SJSA1 (cell line): Measurements from ENCODE around the gene AAK1. TPM values are rescaled to one million over a fixed set of nuclear protein-coding genes. Genes with fewer than 3 reads are reported as not detected.
A peak's percentile ranks its signal among the peaks of the same experiment; 100 is the strongest.
"Not testable (repeated sequence)": the region's sequence is repeated elsewhere in the genome, so short reads cannot be mapped to it uniquely, and the experiment has no call there.

ENCODE experiments used
- DNase-seq, 2 experiments: peaks; one replicate each; pipeline ENCODE4 v3.0.0-alpha.2; 2015 to 2020; ENCODE audit warnings: low spot score in 2 of 2, low read depth in 1 of 2
- H3K27ac ChIP-seq: fragments of 250-450 bp; sonication (Bioruptor Pico); 2 replicates; pipeline ENCODE4 v1.5.1; 2020; ENCODE audit warnings: mild to moderate bottlenecking, moderate library complexity
- H3K27me3 ChIP-seq: fragments of 250-450 bp; sonication (Bioruptor Pico); replicated peaks from 2 replicates; pipeline ENCODE4 v1.5.1; 2020; ENCODE audit warnings: mild to moderate bottlenecking, moderate library complexity
- H3K36me3 ChIP-seq: fragments of 250-450 bp; sonication (Bioruptor Pico); 2 replicates; pipeline ENCODE4 v1.5.1; 2020; ENCODE audit warnings: mild to moderate bottlenecking
- H3K4me1 ChIP-seq: fragments of 250-450 bp; sonication (Bioruptor Pico); replicated peaks from 2 replicates; pipeline ENCODE4 v1.6.1; 2021; ENCODE audit warnings: mild to moderate bottlenecking
- H3K4me3 ChIP-seq: fragments of 250-450 bp; sonication (Bioruptor Pico); 2 replicates; pipeline ENCODE4 v1.5.1; 2020; ENCODE audit warnings: mild to moderate bottlenecking
- H3K9me3 ChIP-seq: fragments of 250-450 bp; sonication (Bioruptor Pico); replicated peaks from 2 replicates; pipeline ENCODE4 v1.5.1; 2020; ENCODE audit warnings: mild to moderate bottlenecking
- total RNA-seq: library from RNA; depleted of rRNA; stranded (reverse); fragments of >200 nt; shearing (Covaris generic); gene quantifications from 2 replicates; pipeline ENCODE4 v1.2.3, GENCODE V29; 2014

The AAK1 gene
- total RNA-seq, 1 experiment from 2014 or later: 84.9 TPM

GRCh38 chr2:69456154-69456553 lies 187.4 kb downstream of the AAK1 start:
- H3K36me3 ChIP-seq: peaks cover 6% of the 10 kb centered on the region; the same call in 1 of the 2 replicates
- no peaks in the 10 kb centered on the region for H3K9me3 ChIP-seq
- no peaks in the 10 kb centered on the region for H3K4me1 ChIP-seq
- DNase-seq: no peak
- H3K27me3 ChIP-seq: no peaks in the 10 kb centered on the region
- H3K27ac ChIP-seq: no peak overlapping the region
- no peak overlapping the region for H3K4me3 ChIP-seq

- Histone ChIP-seq H3K27ac (no peak overlapping the region), H3K36me3 (0 out of 2 replicates have a peak, but pooled peaks cover 5% of the 10 kb centered on the region), H3K4me3 (no peak overlapping the region), H3K9me3 (no peaks in the 10 kb centered on the region), H3K4me1 (no peaks in the 10 kb centered on the region), H3K27me3 (no peaks in the 10 kb centered on the region)
- no peak for DNase-seq
Measured at GRCh38 chr2:69454976-69455375, 188.6 kb downstream of the AAK1 start.

- Histone ChIP-seq H3K9me3 (no peaks in the 10 kb centered on the region), H3K4me1 (no peaks in the 10 kb centered on the region), H3K27me3 (no peaks in the 10 kb centered on the region), H3K4me3 (no peak overlapping the region), H3K27ac (no peak overlapping the region), H3K36me3 (no peaks in the 10 kb centered on the region)
- no peak for DNase-seq
Measured at GRCh38 chr2:69453475-69454129, 189.9 kb downstream of the AAK1 start.

GRCh38 chr2:69452687-69453086 lies 190.9 kb downstream of the AAK1 start:
- no peaks in the 10 kb centered on the region for H3K36me3 ChIP-seq
- H3K9me3 ChIP-seq: no peaks in the 10 kb centered on the region
- no peak for DNase-seq
- H3K4me3 ChIP-seq: no peak overlapping the region
- H3K4me1 ChIP-seq: no peaks in the 10 kb centered on the region
- H3K27ac ChIP-seq: no peak overlapping the region
- no peaks in the 10 kb centered on the region for H3K27me3 ChIP-seq

GRCh38 chr2:69450735-69451416 lies 192.7 kb downstream of the AAK1 start:
- no peak for DNase-seq
- no peaks in the 10 kb centered on the region for H3K27me3 ChIP-seq
- no peak overlapping the region for H3K4me3 ChIP-seq
- H3K27ac ChIP-seq: no peak overlapping the region
- H3K36me3 ChIP-seq: no peaks in the 10 kb centered on the region
- H3K4me1 ChIP-seq: no peaks in the 10 kb centered on the region
- H3K9me3 ChIP-seq: no peaks in the 10 kb centered on the region

- Histone ChIP-seq H3K4me3 (no peak overlapping the region), H3K4me1 (no peaks in the 10 kb centered on the region), H3K27ac (no peak overlapping the region), H3K27me3 (no peaks in the 10 kb centered on the region), H3K36me3 (no peaks in the 10 kb centered on the region), H3K9me3 (no peaks in the 10 kb centered on the region)
- DNase-seq: no peak
Measured at GRCh38 chr2:69449906-69450305, 193.6 kb downstream of the AAK1 start.

GRCh38 chr2:69443673-69444072 lies 199.9 kb downstream of the AAK1 start:
- DNase-seq, H3K27ac ChIP-seq, H3K4me1 ChIP-seq, H3K4me3 ChIP-seq, H3K27me3 ChIP-seq, H3K36me3 ChIP-seq, H3K9me3 ChIP-seq: not testable (repeated sequence)

GRCh38 chr2:69439499-69439898 lies 204.0 kb downstream of the AAK1 start:
- H3K27ac ChIP-seq, H3K4me1 ChIP-seq, H3K36me3 ChIP-seq, H3K27me3 ChIP-seq, DNase-seq, H3K4me3 ChIP-seq, H3K9me3 ChIP-seq: not testable (repeated sequence)

- no peak for DNase-seq
- no peak overlapping the region for H3K4me3 ChIP-seq
- H3K9me3 ChIP-seq: no peaks in the 10 kb centered on the region
- H3K36me3 ChIP-seq: peaks cover 4% of the 10 kb centered on the region
- peaks cover 8% of the 10 kb centered on the region for H3K4me1 ChIP-seq
- H3K27ac ChIP-seq: no peak overlapping the region
- no peaks in the 10 kb centered on the region for H3K27me3 ChIP-seq
Measured at GRCh38 chr2:69438580-69438979, 205.0 kb downstream of the AAK1 start.

- no peaks in the 10 kb centered on the region for H3K27me3 ChIP-seq
- H3K27ac ChIP-seq: peak overlapping the region; percentile 72
- H3K4me3 ChIP-seq: peak overlapping the region; percentile 77
- peaks cover 4% of the 10 kb centered on the region for H3K36me3 ChIP-seq
- DNase-seq: no peak
- H3K4me1 ChIP-seq: peaks cover 8% of the 10 kb centered on the region
- H3K9me3 ChIP-seq: no peaks in the 10 kb centered on the region
Measured at GRCh38 chr2:69437751-69438154, 205.8 kb downstream of the AAK1 start.

- Histone ChIP-seq H3K36me3 (peaks cover 4% of the 10 kb centered on the region), H3K27me3 (no peaks in the 10 kb centered on the region), H3K4me1 (peaks cover 8% of the 10 kb centered on the region), H3K4me3 (peak within 1 kb of the TSS; percentile 77), H3K9me3 (no peaks in the 10 kb centered on the region), H3K27ac (peak within 1 kb of the TSS; percentile 72)
- DNase-seq: peak; percentile 93 to 96
Measured at GRCh38 chr2:69436938-69437750, 206.4 kb downstream of the AAK1 start, which contains the start of gene NFU1. TSS of gene NFU1 (minus strand) at chr2:69437435. CDS start at chr2:69437422, 13 bp downstream.

GRCh38 chr2:69436596-69436937 lies 207.0 kb downstream of the AAK1 start:
- Histone ChIP-seq H3K4me3 (peak overlapping the region; percentile 77), H3K36me3 (peaks cover 10% of the 10 kb centered on the region), H3K4me1 (peaks cover 8% of the 10 kb centered on the region), H3K27ac (peak overlapping the region; percentile 72), H3K27me3 (no peaks in the 10 kb centered on the region; the same call in 1 of the 2 replicates), H3K9me3 (no peaks in the 10 kb centered on the region)
- DNase-seq: no peak

- no peaks in the 10 kb centered on the region for H3K9me3 ChIP-seq
- peaks cover 8% of the 10 kb centered on the region for H3K4me1 ChIP-seq
- no peak overlapping the region for H3K27ac ChIP-seq
- no peaks in the 10 kb centered on the region; the same call in 1 of the 2 replicates for H3K27me3 ChIP-seq
- DNase-seq: no peak
- peaks cover 24% of the 10 kb centered on the region for H3K36me3 ChIP-seq
- no peak overlapping the region for H3K4me3 ChIP-seq
Measured at GRCh38 chr2:69434753-69435152, 208.8 kb downstream of the AAK1 start.
